HCT116 (cell line): ENCODE measurements around the gene LGI1. TPM values are rescaled to one million over a fixed set of nuclear protein-coding genes. Genes with fewer than 3 reads are reported as not detected.

ENCODE experiments used
- ATAC-seq: fragments of 200-7000 bp; cut with Tn5 transposase; 2 replicates; pipeline ENCODE4 v1.9.1; 2020; ENCODE audit warnings: mild to moderate bottlenecking, moderate library complexity
- BruUV-seq: library from RNA; stranded (reverse); fragments of 400-500 nt; replicated peaks from 2 replicates; lab custom pipeline; 2021; lab: Mats Ljungman, UMichigan
- CTCF ChIA-PET: fragments of 300-600 bp; sonication (Branson Sonifier 250); formaldehyde crosslinking; loops from one replicate; lab custom pipeline; 2021; ENCODE audit warnings: antibody characterized with exemption; lab: Charles Lee
- POLR2A ChIA-PET: fragments of 300-600, 350-600 bp; sonication (Branson Sonifier 250); formaldehyde crosslinking; loops from one replicate; lab custom pipeline; 2021; ENCODE audit warnings: antibody characterized with exemption; lab: Charles Lee
- RAD21 ChIA-PET, 2 experiments: fragments of 300-600 bp; sonication (Branson Sonifier 250); formaldehyde crosslinking; loops; one replicate each; lab custom pipeline; 2023; ENCODE audit warnings: low total read pairs in 2 of 2; ENCODE audit not compliant: uncharacterized antibody in 2 of 2, unreplicated experiment in 2 of 2, low non-redundant PET in 1 of 2; lab: Charles Lee
- DNase-seq: peaks from one replicate; pipeline ENCODE4 v3.0.0-alpha.2; 2010; ENCODE audit warnings: low read depth, low spot score
- H2AFZ ChIP-seq: fragments of 200-600 bp; shearing (Covaris generic), sonication (generic); 2 replicates; pipeline ENCODE4 v1.6.1; 2017; ENCODE audit warnings: low read depth, mixed run types, mixed read lengths, antibody characterized with exemption, low read length; ENCODE audit not compliant: poor library complexity, severe bottlenecking
- H3K27ac ChIP-seq: 2 replicates; pipeline ENCODE4 v1.5.1; 2012; ENCODE audit warnings: low read depth, low read length
- H3K27me3 ChIP-seq: fragments of 200-600 bp; sonication (generic); 2 replicates; pipeline ENCODE4 v1.6.1; 2016; ENCODE audit warnings: mixed run types, low read length, mixed read lengths; ENCODE audit not compliant: insufficient read depth
- H3K36me3 ChIP-seq, 2 experiments: fragments of 200-500 bp in 1 of 2; fragments of 200-600 bp in 1 of 2; sonication (Bioruptor generic) in 1 of 2; sonication (generic) in 1 of 2; 2 replicates each; pipeline versions ENCODE4 v1.5.1 to v1.6.1; 2014 to 2016; ENCODE audit warnings: low read length in 2 of 2, inconsistent platforms in 1 of 2, mixed read lengths in 1 of 2, mixed run types in 1 of 2; ENCODE audit not compliant: insufficient read depth in 2 of 2, control insufficient read depth in 1 of 2
- H3K4me1 ChIP-seq, 2 experiments: fragments of 200-600 bp in 1 of 2; sonication (generic) in 1 of 2; 2 replicates each; pipeline versions ENCODE4 v1.5.1 to v1.6.1; 2012 to 2017; ENCODE audit warnings: low read length in 2 of 2, inconsistent platforms in 1 of 2, mild to moderate bottlenecking in 1 of 2, mixed read lengths in 1 of 2, mixed run types in 1 of 2, moderate library complexity in 1 of 2; ENCODE audit not compliant: insufficient read depth in 2 of 2, control insufficient read depth in 1 of 2
- H3K4me2 ChIP-seq: fragments of 200-600 bp; sonication (generic); 2 replicates; pipeline ENCODE4 v1.6.1; 2017; ENCODE audit warnings: mixed run types, low read length, mixed read lengths
- H3K4me3 ChIP-seq, 2 experiments: fragments of 200-600 bp in 1 of 2; sonication (generic) in 1 of 2; replicated peaks in 1 of 2; 2 replicates each; pipeline ENCODE4 v1.5.1; 2011 to 2016; ENCODE audit warnings: low read length in 2 of 2, control low read depth in 1 of 2, low read depth in 1 of 2, mild to moderate bottlenecking in 1 of 2, mixed read lengths in 1 of 2, mixed run types in 1 of 2
- H3K79me2 ChIP-seq: fragments of 200-600 bp; sonication (generic); 2 replicates; pipeline ENCODE4 v1.6.1; 2017; ENCODE audit warnings: mild to moderate bottlenecking, mixed run types, low read length, moderate library complexity, mixed read lengths; ENCODE audit not compliant: insufficient read depth
- H3K9ac ChIP-seq: fragments of 200-600 bp; sonication (generic); 2 replicates; pipeline ENCODE4 v1.6.1; 2016; ENCODE audit warnings: low read length, mixed read lengths
- H3K9me2 ChIP-seq: fragments of 200-600 bp; sonication (generic), shearing (Covaris generic); 2 replicates; pipeline ENCODE4 v1.6.1; 2017; ENCODE audit warnings: mixed run types, mild to moderate bottlenecking, moderate library complexity; ENCODE audit not compliant: insufficient read depth
- H3K9me3 ChIP-seq, 2 experiments: fragments of 200-500 bp in 1 of 2; fragments of 200-600 bp in 1 of 2; sonication (Bioruptor generic) in 1 of 2; sonication (generic) in 1 of 2; 2 replicates each; pipeline ENCODE4 v1.6.1; 2014 to 2017; ENCODE audit warnings: low read length in 2 of 2, mixed read lengths in 2 of 2, inconsistent platforms in 1 of 2, low read depth in 1 of 2, mild to moderate bottlenecking in 1 of 2, mixed run types in 1 of 2, moderate library complexity in 1 of 2; ENCODE audit not compliant: control insufficient read depth in 1 of 2, insufficient read depth in 1 of 2
- H4K20me1 ChIP-seq: fragments of 200-600 bp; sonication (generic), shearing (Covaris generic); 2 replicates; pipeline ENCODE4 v1.6.1; 2017; ENCODE audit warnings: mixed run types, mild to moderate bottlenecking, moderate library complexity; ENCODE audit not compliant: insufficient read depth
- CBX3 ChIP-seq: IDR thresholded peaks from 2 replicates; pipeline ENCODE4 v1.6.1; 2012; ENCODE audit warnings: low read depth
- CEBPB ChIP-seq: IDR thresholded peaks from 2 replicates; pipeline ENCODE4 v1.6.1; 2012; ENCODE audit warnings: low read depth
- ELF1 ChIP-seq: IDR thresholded peaks from 2 replicates; pipeline ENCODE4 v1.6.1; 2012; ENCODE audit warnings: low read depth, borderline replicate concordance
- EZH2phosphoT487 ChIP-seq: fragments of 200-600 bp; IDR thresholded peaks from 2 replicates; pipeline ENCODE4 v1.6.1; 2018; ENCODE audit warnings: antibody characterized with exemption, borderline replicate concordance
- FOSL1 ChIP-seq: IDR thresholded peaks from 2 replicates; pipeline ENCODE4 v1.6.1; 2012; ENCODE audit warnings: low read depth
- JUND ChIP-seq: IDR thresholded peaks from 2 replicates; pipeline ENCODE4 v1.6.1; 2012
- MAX ChIP-seq: IDR thresholded peaks from 2 replicates; pipeline ENCODE4 v1.6.1; 2012
- POLR2A ChIP-seq: IDR thresholded peaks from 2 replicates; pipeline ENCODE4 v1.7.0; 2011; ENCODE audit warnings: borderline replicate concordance; ENCODE audit not compliant: insufficient read depth, insufficient read length; ENCODE audit errors: extremely low read depth
- POLR2AphosphoS5 ChIP-seq: IDR thresholded peaks from 2 replicates; pipeline ENCODE4 v1.6.1; 2011; ENCODE audit warnings: mild to moderate bottlenecking, low read depth, low read length, moderate library complexity
- RAD21 ChIP-seq: IDR thresholded peaks from 2 replicates; pipeline ENCODE4 v1.6.1; 2012; ENCODE audit warnings: low read depth, mild to moderate bottlenecking
- SRF ChIP-seq: IDR thresholded peaks from 2 replicates; pipeline ENCODE4 v1.6.1; 2012; ENCODE audit warnings: low read depth
- YY1 ChIP-seq: IDR thresholded peaks from 2 replicates; pipeline ENCODE4 v1.6.1; 2011; ENCODE audit warnings: low read length, low read depth, moderate library complexity, mild to moderate bottlenecking; ENCODE audit not compliant: insufficient replicate concordance; ENCODE audit errors: extremely low read depth
- ZBTB33 ChIP-seq: IDR thresholded peaks from 2 replicates; pipeline ENCODE4 v1.6.1; 2011; ENCODE audit warnings: mild to moderate bottlenecking, low read length, moderate library complexity; ENCODE audit not compliant: insufficient replicate concordance; ENCODE audit errors: extremely low read depth
- ZFX ChIP-seq: fragments of 450-650 bp; IDR thresholded peaks from 2 replicates; pipeline ENCODE4 v1.6.1; 2017
- intact Hi-C: fragments of 100-400 bp; cut with micrococcal nuclease; formaldehyde crosslinking; loops from 2 replicates; pipeline ENCODE4 v1.10.0; 2022
- total RNA-seq: library from RNA; stranded (reverse); gene quantifications from one replicate; pipeline ENCODE4 v1.2.1, GENCODE V29; 2021; ENCODE audit not compliant: unreplicated experiment

LGI1 gene
- total RNA-seq, 1 experiment from 2014 or later = not detected

GRCh38 chr10:93804200-93804599 lies 46.5 kb downstream of the LGI1 start:
- Histone ChIP-seq H3K4me2 (no peak overlapping the region), H3K9ac (no peak overlapping the region), H3K4me3 (no peak overlapping the region), H3K27me3 (peaks cover 7% of the 10 kb centered on the region; the same call in 1 of the 2 replicates), H3K36me3 (no peaks in the 10 kb centered on the region), H3K4me1 (no peaks in the 10 kb centered on the region), H4K20me1 (no peaks in the 10 kb centered on the region), H3K9me3 (no peaks in the 10 kb centered on the region), H3K27ac (no peak overlapping the region), H3K9me2 (no peaks in the 10 kb centered on the region), H2AFZ (no peak overlapping the region), H3K79me2 (no peaks in the 10 kb centered on the region)
- RAD21 ChIA-PET = no interaction called here
- POLR2A ChIA-PET = no interaction called here
- CTCF ChIA-PET = interaction anchor here (2.2 kb wide), 1 partner anchor 9 kb away, joined by 13 read pairs; no protein-coding TSS in a partner anchor
- BruUV-seq = no TSS peak
- DNase-seq (no peak), ATAC-seq (no peak)
- no peak for TF ChIP-seq MAX
- TF ChIP-seq POLR2A = no peak
- no peak for TF ChIP-seq ZBTB33
- intact Hi-C loops = no loop called here

- Histone ChIP-seq H3K9ac (no peak overlapping the region), H3K79me2 (no peaks in the 10 kb centered on the region)
- no peak for DNase-seq
- POLR2A ChIA-PET = no interaction called here
- TF ChIP-seq POLR2AphosphoS5 = no peak
- TF ChIP-seq SRF = no peak
- no peak for TF ChIP-seq FOSL1
- no peak for TF ChIP-seq ELF1
- no peak for TF ChIP-seq YY1
- TF ChIP-seq RAD21 = no peak
- no peak for TF ChIP-seq CEBPB
- no peak for TF ChIP-seq ZFX
- TF ChIP-seq EZH2phosphoT487 = no peak
- no peak for TF ChIP-seq CBX3
- TF ChIP-seq JUND = no peak
- TF ChIP-seq, all 23 proteins: peak for 0
- Histone ChIP-seq H3K4me1 (peaks cover 0 to 10% of the 10 kb centered on the region in 2 experiments; a peak in 2 of 4 replicates), H3K27me3 (no peaks in the 10 kb centered on the region; the same call in 1 of the 2 replicates), H3K9me3 (no peaks in the 10 kb centered on the region), H3K36me3 (no peaks in the 10 kb centered on the region), H3K4me2 (no peak overlapping the region), H2AFZ (peak overlapping the region; percentile 33), H3K4me3 (no peak overlapping the region), H3K9me2 (no peaks in the 10 kb centered on the region), H3K27ac (no peak overlapping the region), H4K20me1 (no peaks in the 10 kb centered on the region)
- no TSS peak for BruUV-seq
- intact Hi-C loops = no loop called here
- ChIA-PET RAD21 (no interaction called here), CTCF (interaction anchor here (1.7 kb wide), 1 partner anchor 9 kb away, joined by 5 read pairs; no protein-coding TSS in a partner anchor)
- ATAC-seq = no peak
Measured at GRCh38 chr10:93806903-93807302, 49.2 kb downstream of the LGI1 start.
